ENCODE measurements around the gene KSR2.
"Not testable (repeated sequence)": the region's sequence is repeated elsewhere in the genome, so short reads cannot be mapped to it uniquely, and the experiment has no call there.

Gene KSR2

GRCh38 chr12:117967512-117967911 is 1.3 kb downstream of the KSR2 start:
- no peak for DNase-seq

GRCh38 chr12:117967043-117967442 is 1.7 kb downstream of the KSR2 start:
- no peak for DNase-seq

GRCh38 chr12:117966511-117966910 is 2.3 kb downstream of the KSR2 start:
- no peak for DNase-seq

- no peak for DNase-seq
Observed at GRCh38 chr12:117963836-117964235, 5.0 kb downstream of the KSR2 start.

GRCh38 chr12:117936722-117937484 is 31.9 kb downstream of the KSR2 start:
- DNase-seq: no peak

- DNase-seq: no peak
Observed at GRCh38 chr12:117933545-117933944, 35.2 kb downstream of the KSR2 start.

- no peak for DNase-seq
Observed at GRCh38 chr12:117926391-117926899, 42.3 kb downstream of the KSR2 start.

GRCh38 chr12:117921929-117922777 is 46.6 kb downstream of the KSR2 start:
- DNase-seq: no peak

- no peak for DNase-seq
Observed at GRCh38 chr12:117919479-117919878, 49.3 kb downstream of the KSR2 start.

GRCh38 chr12:117914686-117915085 is 54.1 kb downstream of the KSR2 start:
- DNase-seq: no peak

GRCh38 chr12:117912756-117913155 is 56.0 kb downstream of the KSR2 start:
- DNase-seq: no peak

- no peak for DNase-seq
Observed at GRCh38 chr12:117908411-117908810, 60.4 kb downstream of the KSR2 start.

GRCh38 chr12:117907108-117907689 is 61.6 kb downstream of the KSR2 start:
- no peak for DNase-seq

- no peak for DNase-seq
Observed at GRCh38 chr12:117904051-117904450, 64.7 kb downstream of the KSR2 start.

- no peak for DNase-seq
Observed at GRCh38 chr12:117903110-117903840, 65.5 kb downstream of the KSR2 start.

- no peak for DNase-seq
Observed at GRCh38 chr12:117901631-117902030, 67.2 kb downstream of the KSR2 start.

GRCh38 chr12:117900561-117900960 is 68.2 kb downstream of the KSR2 start:
- peak; percentile 28 for DNase-seq

GRCh38 chr12:117897372-117898161 is 71.2 kb downstream of the KSR2 start:
- DNase-seq: no peak

- no peak for DNase-seq
Observed at GRCh38 chr12:117896009-117896408, 72.8 kb downstream of the KSR2 start.

- no peak for DNase-seq
Observed at GRCh38 chr12:117892441-117892840, 76.3 kb downstream of the KSR2 start.

GRCh38 chr12:117891265-117891664 is 77.5 kb downstream of the KSR2 start:
- DNase-seq: not testable (repeated sequence)

- no peak for DNase-seq
Observed at GRCh38 chr12:117890644-117891043, 78.1 kb downstream of the KSR2 start.
